SK-N-MC (cell line): Measurements from ENCODE around the gene RHOC.
A peak's percentile ranks its signal among the peaks of the same experiment; 100 is the strongest.

ENCODE experiments used
- DNase-seq: peaks from one replicate; pipeline ENCODE4 v3.0.0-alpha.2; 2011; ENCODE audit warnings: low read depth, low spot score
- H3K27ac ChIP-seq: fragments of 200-600 bp; sonication (generic); 2 replicates; pipeline ENCODE4 v1.5.1; 2016; ENCODE audit warnings: mixed run types
- H3K36me3 ChIP-seq: fragments of 200-600 bp; sonication (generic); 2 replicates; pipeline ENCODE4 v1.6.1; 2017; ENCODE audit warnings: antibody characterized with exemption, low read length, mixed read lengths; ENCODE audit not compliant: insufficient read depth
- H3K4me3 ChIP-seq: fragments of 200-600 bp; sonication (generic); 2 replicates; pipeline ENCODE4 v1.5.1; 2016
- H3K9ac ChIP-seq: fragments of 200-600 bp; sonication (generic); 2 replicates; pipeline ENCODE4 v1.8.0; 2017; ENCODE audit warnings: mixed run types, mixed read lengths; ENCODE audit not compliant: insufficient read length
- H3K9me3 ChIP-seq: fragments of 200-600 bp; sonication (generic); 2 replicates; pipeline ENCODE4 v1.6.1; 2017; ENCODE audit warnings: low read depth, mild to moderate bottlenecking, antibody characterized with exemption, low read length, moderate library complexity, mixed read lengths
- EZH2 ChIP-seq: fragments of 200-600 bp; sonication (generic); IDR thresholded peaks from one replicate; pipeline ENCODE4 v1.6.1; 2017; ENCODE audit warnings: antibody characterized with exemption
- FOXP2 ChIP-seq: optimal IDR thresholded peaks from 2 replicates; pipeline ENCODE3; 2011; ENCODE audit warnings: mild to moderate bottlenecking, moderate library complexity; ENCODE audit not compliant: insufficient read depth; ENCODE audit errors: extremely low read length, control extremely low read depth
- POLR2AphosphoS5 ChIP-seq: IDR thresholded peaks from 2 replicates; pipeline ENCODE4 v1.6.1; 2012; ENCODE audit warnings: mild to moderate bottlenecking, low read depth, low read length, borderline replicate concordance

The RHOC gene

GRCh38 chr1:112706505-112707220 is at the start of gene RHOC:
TSS of gene RHOC (minus strand) at chr1:112707127. CDS start at chr1:112703799, 3,328 bp downstream.
- Histone ChIP-seq H3K27ac (peak within 1 kb of the TSS; percentile 75), H3K9me3 (no peaks in the 10 kb centered on the region), H3K4me3 (peak within 1 kb of the TSS; percentile 76), H3K36me3 (no peaks in the 10 kb centered on the region), H3K9ac (peak within 1 kb of the TSS; percentile 59)
- DNase-seq: no peak
- TF ChIP-seq POLR2AphosphoS5: no peak
- no peak for TF ChIP-seq FOXP2
- no peak for TF ChIP-seq EZH2

DNA sequence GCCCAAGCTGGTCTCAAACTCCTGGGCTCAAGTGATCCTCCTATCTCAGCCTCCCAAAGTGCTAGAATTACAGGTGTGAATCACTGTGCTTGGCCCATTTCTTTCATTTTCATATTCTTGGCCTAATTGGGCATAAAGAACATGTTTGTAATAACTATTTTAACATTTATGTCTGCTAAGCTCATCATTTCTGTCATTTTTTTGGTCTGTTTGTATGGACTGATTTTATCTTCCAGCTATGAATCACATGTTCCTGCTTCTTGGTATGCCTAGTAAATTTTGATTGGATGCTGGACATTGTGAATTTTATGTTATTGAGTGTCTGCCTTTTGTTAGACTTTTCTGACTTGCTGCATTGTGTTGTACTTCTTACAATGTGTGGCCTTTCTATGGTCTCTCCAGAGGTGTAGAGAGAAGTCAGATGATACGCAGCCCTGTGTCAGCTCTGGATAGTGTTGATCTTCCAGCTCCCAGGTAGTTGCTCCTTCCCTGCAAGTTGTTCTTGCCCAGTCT is 47.2 kb upstream of the RHOC start:
- DNase-seq: no peak
- TF ChIP-seq FOXP2: no peak
- no peak for TF ChIP-seq EZH2
- no peak for TF ChIP-seq POLR2AphosphoS5
- Histone ChIP-seq H3K9me3 (no peaks in the 10 kb centered on the region), H3K36me3 (no peaks in the 10 kb centered on the region), H3K9ac (no peak overlapping the region), H3K4me3 (no peak overlapping the region), H3K27ac (no peak overlapping the region)

DNA sequence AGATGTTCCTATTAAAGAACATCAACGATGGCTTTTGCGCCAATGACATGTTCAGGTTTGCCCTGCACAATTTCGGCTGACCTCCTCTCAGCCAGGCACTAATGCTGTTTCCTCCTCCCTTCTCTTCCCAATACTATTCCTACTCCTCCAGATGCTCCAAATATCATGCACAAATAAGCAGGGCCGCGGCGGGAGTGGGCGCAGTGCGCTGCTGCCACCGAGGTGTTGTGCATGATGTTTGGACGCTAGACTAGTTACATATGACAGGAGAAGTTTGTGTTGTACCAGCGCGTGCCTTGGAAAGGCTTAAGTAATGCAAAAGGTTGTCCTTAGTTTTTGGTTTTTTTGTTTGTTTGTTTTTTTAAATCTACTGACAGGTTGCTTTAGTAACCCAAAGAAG is 41.5 kb upstream of the RHOC start:
- no peak for DNase-seq
- no peaks in the 10 kb centered on the region for H3K9me3 ChIP-seq
- H3K27ac ChIP-seq: no peak overlapping the region
- no peaks in the 10 kb centered on the region for H3K36me3 ChIP-seq
- H3K4me3 ChIP-seq: no peak overlapping the region
- no peak overlapping the region for H3K9ac ChIP-seq
- no peak for TF ChIP-seq EZH2
- no peak for TF ChIP-seq FOXP2
- TF ChIP-seq POLR2AphosphoS5: no peak

DNA sequence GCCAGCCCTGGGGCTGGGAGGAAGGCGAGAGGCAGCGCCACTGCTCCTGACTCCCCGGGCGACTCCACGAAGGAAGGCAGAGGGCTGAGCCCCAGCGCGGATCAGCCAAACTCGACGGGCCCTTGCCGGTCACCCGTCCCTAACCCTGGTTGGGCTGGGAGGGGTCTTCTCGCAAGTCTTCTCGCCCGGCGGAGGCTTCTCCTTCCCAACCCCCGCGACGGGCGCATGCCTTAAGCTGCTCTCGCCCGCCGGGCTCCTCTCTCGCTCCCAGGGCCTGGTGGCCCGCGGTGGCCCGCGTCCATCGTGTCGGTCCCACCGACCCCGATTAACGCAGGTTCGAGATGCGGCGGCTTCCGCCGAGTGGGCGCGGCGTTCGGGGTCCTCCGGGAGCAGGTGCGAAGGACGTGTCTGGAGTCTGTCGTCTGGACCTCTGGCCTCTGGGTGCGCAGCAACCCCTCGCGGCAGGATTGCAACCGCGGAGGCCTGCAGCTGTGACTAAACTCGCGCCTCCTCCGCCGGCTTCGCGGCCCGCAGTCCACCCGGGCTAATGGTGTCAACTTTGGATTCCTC is 37.2 kb upstream of the RHOC start:
- TF ChIP-seq EZH2 (no peak), POLR2AphosphoS5 (no peak), FOXP2 (no peak)
- Histone ChIP-seq H3K9ac (no peak overlapping the region), H3K4me3 (no peak overlapping the region), H3K9me3 (no peaks in the 10 kb centered on the region), H3K36me3 (no peaks in the 10 kb centered on the region), H3K27ac (no peak overlapping the region)
- no peak for DNase-seq

GRCh38 chr1:112743174-112744008 is 36.5 kb upstream of the RHOC start:
- no peak overlapping the region for H3K9ac ChIP-seq
- no peak for DNase-seq
- H3K36me3 ChIP-seq: no peaks in the 10 kb centered on the region
- H3K4me3 ChIP-seq: no peak overlapping the region
- H3K9me3 ChIP-seq: no peaks in the 10 kb centered on the region
- no peak overlapping the region for H3K27ac ChIP-seq
- no peak for TF ChIP-seq POLR2AphosphoS5
- TF ChIP-seq EZH2: no peak
- TF ChIP-seq FOXP2: no peak

DNA sequence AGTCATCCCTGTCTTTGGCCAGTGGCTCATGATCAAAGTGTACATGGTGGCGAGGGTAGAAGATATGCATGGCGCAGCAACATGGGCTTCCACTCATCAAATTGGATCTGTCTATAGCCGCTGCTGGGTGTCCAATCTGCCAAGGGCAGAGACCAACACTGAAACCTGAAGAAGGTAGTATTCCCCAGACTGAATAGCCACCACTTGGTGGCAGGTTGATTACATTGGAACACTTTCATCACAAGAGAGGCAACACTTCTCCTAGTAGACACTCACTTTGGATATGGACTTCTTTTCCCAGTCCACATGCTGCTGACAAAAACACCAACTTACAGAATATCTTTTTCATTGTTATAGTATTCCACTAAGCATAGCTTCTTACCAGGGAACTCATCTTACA is 30.6 kb upstream of the RHOC start:
- Histone ChIP-seq H3K36me3 (no peaks in the 10 kb centered on the region), H3K27ac (no peak overlapping the region), H3K9ac (no peak overlapping the region), H3K9me3 (no peaks in the 10 kb centered on the region), H3K4me3 (no peak overlapping the region)
- TF ChIP-seq EZH2: no peak
- TF ChIP-seq FOXP2: no peak
- no peak for TF ChIP-seq POLR2AphosphoS5
- DNase-seq: no peak

DNA sequence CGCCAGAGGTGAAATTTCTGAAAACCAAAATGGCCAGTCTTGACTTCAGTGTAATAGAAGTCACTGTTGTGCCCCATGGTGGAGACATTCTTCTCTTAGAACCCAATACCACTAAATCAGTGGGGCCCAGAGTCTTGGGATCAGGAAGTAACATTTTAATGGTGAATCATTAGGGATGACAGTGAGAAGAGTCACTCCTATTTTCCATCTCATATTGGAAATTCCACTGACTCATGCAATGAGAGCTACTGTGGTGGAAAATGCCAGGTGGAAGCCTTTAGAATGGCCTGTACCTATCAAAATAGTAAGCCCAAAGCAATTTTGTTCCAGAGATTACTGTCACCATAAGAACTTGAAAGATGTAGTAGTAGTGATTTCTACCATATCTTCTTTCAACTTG is 28.8 kb upstream of the RHOC start:
- TF ChIP-seq POLR2AphosphoS5 (no peak), FOXP2 (no peak), EZH2 (no peak)
- no peak overlapping the region for H3K4me3 ChIP-seq
- no peak overlapping the region for H3K9ac ChIP-seq
- no peaks in the 10 kb centered on the region for H3K9me3 ChIP-seq
- H3K27ac ChIP-seq: no peak overlapping the region
- no peak for DNase-seq
- H3K36me3 ChIP-seq: no peaks in the 10 kb centered on the region

GRCh38 chr1:112731451-112731850 is 24.5 kb upstream of the RHOC start:
- Histone ChIP-seq H3K36me3 (no peaks in the 10 kb centered on the region), H3K9me3 (no peaks in the 10 kb centered on the region), H3K4me3 (no peak overlapping the region), H3K9ac (no peak overlapping the region), H3K27ac (no peak overlapping the region)
- no peak for DNase-seq
- no peak for TF ChIP-seq EZH2
- no peak for TF ChIP-seq FOXP2
- no peak for TF ChIP-seq POLR2AphosphoS5
